SKM-1 (cell line): ENCODE results near the gene PLEKHH2.
"Not testable (repeated sequence)": the region's sequence is repeated elsewhere in the genome, so short reads cannot be mapped to it uniquely, and the experiment has no call there.

Experiments used
- DNase-seq: peaks from one replicate; lab custom pipeline; 2025; ENCODE audit not compliant: unreplicated experiment; lab: John Stamatoyannopoulos, UW

Gene PLEKHH2

GRCh38 chr2:43637030-43637803 is at the start of gene PLEKHH2:
Gene PLEKHH2 (plus strand): TSS chr2:43637260. CDS start chr2:43644674, 7,414 bp downstream.
- DNase-seq, result peak; percentile 82

GRCh38 chr2:43592443-43592842 is 44.6 kb upstream of the PLEKHH2 start:
- no peak for DNase-seq

DNA sequence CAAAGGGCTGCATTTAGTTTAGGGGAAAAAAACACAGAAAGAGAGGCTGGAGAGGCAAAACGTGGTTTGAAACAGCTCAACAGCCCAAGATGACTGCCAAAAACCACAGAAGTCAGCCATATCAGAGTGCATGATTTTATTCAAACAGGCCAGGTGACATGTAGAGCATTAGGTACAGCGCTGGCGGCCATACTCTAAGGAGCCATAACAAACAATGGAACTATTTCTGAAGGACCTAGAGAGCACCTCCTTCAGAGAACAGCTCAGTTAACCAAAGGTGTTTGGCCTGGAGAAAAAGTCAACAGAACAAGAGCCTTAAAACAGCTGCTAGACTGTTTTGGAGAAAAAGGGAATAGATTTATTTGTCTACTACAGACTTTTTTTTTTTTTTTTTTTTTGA is 43.8 kb upstream of the PLEKHH2 start:
- no peak for DNase-seq

DNA sequence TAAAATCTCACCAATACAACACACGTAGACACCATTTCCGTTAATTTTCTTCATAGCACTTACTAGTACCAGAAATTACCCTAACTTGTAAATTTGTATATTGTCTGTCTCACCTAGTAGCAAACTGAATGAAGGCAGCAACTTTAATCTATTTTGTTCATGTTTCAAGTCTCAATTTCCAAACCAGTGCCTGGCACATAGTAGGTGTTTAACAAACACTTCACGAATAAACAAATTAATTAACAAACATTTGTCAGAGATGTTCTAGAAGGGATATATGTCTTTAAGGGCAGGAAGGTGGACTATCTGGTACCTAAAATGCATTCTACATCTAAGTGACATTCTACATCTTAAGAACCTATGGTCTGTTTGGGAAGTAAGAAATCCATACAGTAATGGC is 42.2 kb upstream of the PLEKHH2 start:
- no peak for DNase-seq

- peak; percentile 97 for DNase-seq
Observed at GRCh38 chr2:43595603-43596412, 41.3 kb upstream of the PLEKHH2 start, which contains the start of gene THADA. Gene THADA (minus strand): TSS chr2:43596038. CDS start chr2:43592392, 3,646 bp downstream.

DNA sequence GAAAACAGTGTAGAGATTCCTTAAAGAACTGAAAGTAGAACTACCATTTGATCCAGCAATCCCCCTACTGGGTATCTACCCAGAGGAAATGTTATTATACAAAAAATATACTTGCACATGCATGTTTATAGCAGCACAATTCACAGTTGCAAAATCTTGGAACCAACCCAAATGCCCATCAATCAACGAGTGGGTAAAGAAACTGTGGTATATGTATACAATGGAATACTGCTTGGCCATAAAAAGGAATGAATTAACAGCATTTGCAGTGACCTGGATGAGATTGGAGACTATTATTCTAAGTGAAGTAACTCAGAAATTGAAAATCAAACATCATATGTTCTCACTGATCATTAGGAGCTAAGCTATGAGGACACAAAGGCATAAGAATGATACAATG is 36.5 kb upstream of the PLEKHH2 start:
- DNase-seq, result not testable (repeated sequence)

- DNase-seq, result no peak
Observed at GRCh38 chr2:43604674-43605073, 32.4 kb upstream of the PLEKHH2 start.

DNA sequence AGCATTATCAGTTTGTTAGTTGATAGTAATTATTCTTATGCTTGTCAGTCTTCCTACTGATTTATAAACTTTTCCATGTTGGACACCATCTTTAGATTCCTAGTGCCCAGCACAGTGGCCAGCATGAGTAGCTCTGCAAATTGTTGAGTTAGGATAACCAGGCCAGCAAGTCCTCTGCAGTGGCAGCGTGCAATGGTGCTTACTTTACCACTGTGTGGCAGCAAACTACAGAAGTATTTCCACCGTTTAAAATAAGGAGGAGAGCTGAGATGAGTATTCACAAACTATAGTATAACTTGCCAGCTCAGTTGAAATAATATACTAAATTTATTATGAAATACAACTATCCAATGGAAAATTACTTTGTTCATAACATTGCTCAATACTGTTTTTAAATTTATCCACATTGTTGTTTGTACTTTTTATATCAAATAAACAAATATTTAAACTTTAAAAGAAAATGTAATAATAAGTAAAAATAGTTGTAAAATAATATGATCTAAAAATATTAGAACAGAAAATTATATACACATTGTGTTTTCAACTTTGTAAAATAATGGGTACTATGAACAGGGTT is 31.9 kb upstream of the PLEKHH2 start:
- peak; percentile 21 for DNase-seq

DNA sequence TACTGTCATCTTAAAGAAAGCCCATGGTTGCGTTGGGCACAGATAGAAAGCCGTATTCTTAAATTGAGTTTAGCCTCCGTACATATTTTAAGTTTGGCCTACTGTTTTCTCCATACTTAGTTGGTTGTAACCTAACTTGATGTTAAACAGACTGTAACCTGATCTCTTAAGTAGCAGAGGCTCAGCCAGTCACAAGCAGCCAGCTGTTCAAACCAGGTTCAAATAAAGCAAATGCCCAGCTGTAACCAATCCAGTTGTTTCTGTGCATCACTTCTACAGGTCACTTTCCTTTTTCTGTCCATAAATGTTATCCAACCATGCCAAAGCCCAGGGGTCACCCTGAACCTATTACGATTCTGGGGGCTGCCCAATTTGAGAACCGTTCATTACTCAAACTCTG is 31.2 kb upstream of the PLEKHH2 start:
- DNase-seq, result no peak

GRCh38 chr2:43609290-43609918 is 27.7 kb upstream of the PLEKHH2 start:
- peak; percentile 15 for DNase-seq

GRCh38 chr2:43610361-43610760 is 26.7 kb upstream of the PLEKHH2 start:
- no peak for DNase-seq

GRCh38 chr2:43611987-43612894 is 24.8 kb upstream of the PLEKHH2 start:
- DNase-seq, result peak; percentile 59

DNA sequence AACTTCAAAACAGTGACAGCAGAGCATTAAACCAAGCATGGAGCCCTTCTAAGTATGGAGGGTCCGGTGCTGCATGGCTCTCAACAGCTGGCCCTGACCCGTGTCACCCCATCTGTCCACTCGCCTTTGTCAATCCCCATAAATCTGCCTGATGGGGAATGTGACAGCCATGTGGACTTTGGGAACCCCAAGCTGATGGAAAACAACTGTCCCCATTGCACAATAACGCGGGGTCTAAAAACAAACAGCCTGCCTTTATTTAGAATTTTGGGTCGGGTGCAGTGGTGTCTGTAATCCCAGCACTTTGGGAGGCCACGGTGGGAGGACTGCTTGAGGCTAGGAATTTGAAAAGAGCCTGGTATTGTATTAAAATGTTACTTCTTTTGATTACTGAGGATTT is 24.1 kb upstream of the PLEKHH2 start:
- DNase-seq, result no peak

- no peak for DNase-seq
Observed at GRCh38 chr2:43616967-43617680, 19.9 kb upstream of the PLEKHH2 start.

GRCh38 chr2:43619511-43619910 is 17.5 kb upstream of the PLEKHH2 start:
- DNase-seq, result no peak

DNA sequence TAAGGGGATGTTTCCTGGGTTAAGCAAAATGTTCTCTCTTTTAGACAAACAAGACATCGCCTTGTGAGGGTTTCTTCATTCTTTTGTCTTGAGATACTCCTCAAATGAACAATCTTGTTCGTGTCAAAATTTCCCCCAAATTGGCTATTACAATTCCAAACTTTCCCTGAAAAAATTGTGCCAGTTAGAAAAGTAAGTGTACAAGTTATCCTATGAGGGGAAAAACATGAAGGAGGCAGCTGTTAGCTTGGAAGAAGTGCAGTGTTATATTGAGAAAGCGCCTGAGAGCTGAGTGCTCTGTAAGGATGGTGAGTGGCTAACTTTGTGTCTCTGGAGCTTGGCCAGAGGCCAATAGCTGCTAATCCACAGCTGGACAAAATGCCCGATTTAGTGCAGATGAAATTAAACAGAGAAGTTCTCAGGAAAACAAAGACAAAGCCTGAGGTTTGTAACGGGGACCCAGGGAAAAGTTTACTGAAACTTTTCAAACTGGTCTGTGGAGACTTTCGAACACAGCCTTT is 14.1 kb upstream of the PLEKHH2 start:
- no peak for DNase-seq

DNA sequence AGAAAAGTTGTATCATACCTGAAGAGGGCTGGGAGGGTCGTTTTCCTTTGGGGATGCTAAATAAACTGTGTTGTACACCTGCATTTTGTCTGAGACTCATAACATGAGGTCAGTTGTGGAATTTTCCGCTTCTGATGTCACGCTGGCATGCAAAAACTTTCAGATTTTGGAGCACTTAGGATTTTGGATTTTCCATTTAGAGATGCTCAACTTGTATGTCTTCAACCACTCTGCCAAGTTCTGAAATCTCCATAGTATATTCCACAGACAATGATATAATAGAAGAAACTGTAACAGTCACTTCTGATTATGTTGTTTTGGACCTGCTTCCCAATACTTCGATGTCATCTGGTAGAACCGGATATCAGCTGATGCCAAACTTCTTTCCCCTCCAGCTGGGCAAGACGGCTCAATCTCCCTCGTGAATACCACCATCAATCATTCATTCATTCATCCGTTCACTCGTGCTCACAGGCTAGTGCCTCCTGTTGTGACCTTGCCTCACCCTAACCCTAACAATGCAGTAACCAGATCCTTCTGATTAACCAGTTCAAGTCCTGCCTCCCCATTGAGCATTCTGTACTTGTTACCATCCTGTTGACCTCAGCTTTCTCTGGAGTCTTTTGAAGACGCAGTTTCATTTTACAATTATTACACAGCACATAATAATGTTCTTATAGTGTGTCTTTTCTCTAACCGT is 5.3 kb upstream of the PLEKHH2 start:
- DNase-seq, result no peak

- no peak for DNase-seq
Observed at GRCh38 chr2:43634604-43635306, 2.3 kb upstream of the PLEKHH2 start.
